Body of pancreas (tissue), 4 donors: ENCODE data around the gene BNIPL. TPM values are rescaled to one million over a fixed set of nuclear protein-coding genes. Genes with fewer than 3 reads are reported as not detected.

Experiments used
- ATAC-seq: fragments of 150-250 bp; one replicate; pipeline ENCODE4 v1.9.1; 2016
- DNase-seq, 4 donors: peaks; one replicate each; pipeline ENCODE4 v3.0.0-alpha.2; 2019
- H3K27ac ChIP-seq, 4 donors: fragments of 200-600 bp; sonication (generic); 1 replicate in 3 of 4; 2 replicates in 1 of 4; pipeline versions ENCODE4 v1.5.1 to v1.6.1; 2016 to 2019; ENCODE audit warnings: mild to moderate bottlenecking in 1 of 4, mixed read lengths in 1 of 4, moderate library complexity in 1 of 4
- H3K27me3 ChIP-seq, 2 donors: fragments of 200-600 bp; sonication (generic); one replicate each; pipeline ENCODE4 v1.6.0; 2016; ENCODE audit warnings: mild to moderate bottlenecking in 1 of 2
- H3K36me3 ChIP-seq, 2 donors: fragments of 200-600 bp; sonication (generic); replicated peaks in 1 of 2; 2 replicates each; pipeline ENCODE4 v1.5.1; 2016; ENCODE audit warnings: low read depth in 2 of 2; ENCODE audit not compliant: insufficient read depth in 1 of 2
- H3K4me1 ChIP-seq: fragments of 200-600 bp; sonication (generic); one replicate; pipeline ENCODE4 v1.6.0; 2016
- H3K4me3 ChIP-seq, 2 donors: fragments of 200-600 bp; sonication (generic); 1 replicate in 1 of 2; 2 replicates in 1 of 2; pipeline ENCODE4 v1.5.1; 2016 to 2019
- H3K9me3 ChIP-seq, 3 donors: fragments of 200-600 bp; sonication (generic); 1 replicate in 2 of 3; 2 replicates in 1 of 3; pipeline ENCODE4 v1.5.1; 2016
- POLR2A ChIP-seq, 3 donors: fragments of 450-650 bp; IDR thresholded peaks; one replicate each; pipeline ENCODE4 v1.6.1; 2016; ENCODE audit warnings: antibody characterized with exemption in 3 of 3, mild to moderate bottlenecking in 2 of 3
- WGBS, 2 donors: methylation state at CpG; one replicate each; pipeline ENCODE4 v1.1.5; 2017; 5-methylcytosine and 5-hydroxymethylcytosine counted together
- intact Hi-C: fragments of 100-400 bp; cut with DNase I; formaldehyde crosslinking; loops from one replicate; pipeline ENCODE4 v1.15.1; 2023
- total RNA-seq, 2 donors: library from RNA; depleted of rRNA; stranded (reverse); fragments of >200 nt; gene quantifications; one replicate each; pipeline ENCODE4 v1.1.0, GENCODE V29; 2016
- TF ChIP-seq, protein P1 (sequence below), 7 experiments: fragments of 450-650 bp in 4 of 7; fragments of 200-600 bp in 3 of 7; sonication (generic) in 3 of 7; IDR thresholded peaks; one replicate each; pipeline ENCODE4 v1.5.1; 2016 to 2019; ENCODE audit warnings: antibody characterized with exemption in 7 of 7

Gene BNIPL
- total RNA-seq, 2 donors from 2014 or later = 0.26 TPM; not detected in 1

DNA sequence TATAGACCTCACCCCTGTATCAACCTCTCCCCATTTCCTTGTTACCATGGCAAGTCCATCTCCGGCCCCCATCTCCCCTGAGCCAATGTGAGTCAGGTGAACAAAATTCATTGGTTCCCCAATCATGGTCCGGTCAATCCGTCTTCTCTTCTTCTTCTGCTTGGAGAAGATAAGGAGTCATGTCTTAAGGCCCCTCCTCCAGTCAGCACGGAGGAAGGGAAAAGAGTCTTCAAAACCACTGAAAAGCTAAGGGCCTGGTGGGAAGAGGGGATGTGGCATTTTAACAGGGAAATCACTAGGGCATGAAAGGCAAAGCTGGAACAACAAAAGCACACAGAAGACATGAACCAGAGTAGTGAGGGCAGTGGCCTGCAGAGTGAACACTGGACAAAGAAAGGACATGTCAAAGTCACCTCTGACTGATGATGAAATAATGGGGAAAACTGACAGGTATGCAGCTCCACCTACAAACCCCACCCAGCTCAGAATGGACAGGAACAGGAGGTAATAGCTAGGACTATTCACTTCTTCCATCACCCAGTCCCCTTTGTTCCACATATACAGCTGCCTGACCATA, 18.7 kb downstream of the BNIPL start:
- DNase-seq (no peak), ATAC-seq (no peak)
- no peak overlapping the region for H3K4me3 ChIP-seq
- no peak for TF ChIP-seq POLR2A (IDR thresholded peaks at IDR 0.05)
- TF ChIP-seq, protein P1, sequence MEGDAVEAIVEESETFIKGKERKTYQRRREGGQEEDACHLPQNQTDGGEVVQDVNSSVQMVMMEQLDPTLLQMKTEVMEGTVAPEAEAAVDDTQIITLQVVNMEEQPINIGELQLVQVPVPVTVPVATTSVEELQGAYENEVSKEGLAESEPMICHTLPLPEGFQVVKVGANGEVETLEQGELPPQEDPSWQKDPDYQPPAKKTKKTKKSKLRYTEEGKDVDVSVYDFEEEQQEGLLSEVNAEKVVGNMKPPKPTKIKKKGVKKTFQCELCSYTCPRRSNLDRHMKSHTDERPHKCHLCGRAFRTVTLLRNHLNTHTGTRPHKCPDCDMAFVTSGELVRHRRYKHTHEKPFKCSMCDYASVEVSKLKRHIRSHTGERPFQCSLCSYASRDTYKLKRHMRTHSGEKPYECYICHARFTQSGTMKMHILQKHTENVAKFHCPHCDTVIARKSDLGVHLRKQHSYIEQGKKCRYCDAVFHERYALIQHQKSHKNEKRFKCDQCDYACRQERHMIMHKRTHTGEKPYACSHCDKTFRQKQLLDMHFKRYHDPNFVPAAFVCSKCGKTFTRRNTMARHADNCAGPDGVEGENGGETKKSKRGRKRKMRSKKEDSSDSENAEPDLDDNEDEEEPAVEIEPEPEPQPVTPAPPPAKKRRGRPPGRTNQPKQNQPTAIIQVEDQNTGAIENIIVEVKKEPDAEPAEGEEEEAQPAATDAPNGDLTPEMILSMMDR (IDR thresholded peaks at IDR 0.05) = no peak
- H3K27me3 ChIP-seq = no peaks in the 10 kb centered on the region
- no peaks in the 10 kb centered on the region for H3K9me3 ChIP-seq
- intact Hi-C loops = no loop called here
- peaks cover 34% of the 10 kb centered on the region for H3K4me1 ChIP-seq
- WGBS, 2 donors = 91 to 97% methylated on average over 4 of the region's 4 CpGs
- peaks cover 0 to 18% of the 10 kb centered on the region in 2 donors for H3K36me3 ChIP-seq
- H3K27ac ChIP-seq = peak overlapping the region in 1 of 4 donors; percentile 94

DNA sequence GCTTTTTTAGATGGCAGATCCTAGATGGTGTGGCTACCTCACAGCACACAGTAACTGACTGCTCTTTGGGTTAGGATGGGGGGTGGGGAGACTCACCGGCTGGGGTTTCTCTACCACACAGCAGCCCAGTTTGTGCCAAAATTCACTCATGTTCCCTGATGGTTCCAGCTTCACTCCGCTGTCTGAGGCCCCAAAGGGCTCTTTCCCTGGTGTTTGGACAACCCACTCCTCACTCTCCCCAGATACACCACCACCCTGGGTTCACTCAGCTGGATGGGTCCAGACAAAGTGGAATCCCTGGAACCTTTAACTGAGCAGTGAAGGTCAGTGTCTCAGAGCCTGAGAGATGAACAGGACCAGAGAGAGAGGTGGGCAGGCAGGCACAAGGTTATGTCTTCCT, 19.2 kb downstream of the BNIPL start:
- Histone ChIP-seq H3K27ac (peak overlapping the region in 2 of 4 donors; percentile 94 to 97), H3K4me3 (no peak overlapping the region), H3K9me3 (no peaks in the 10 kb centered on the region), H3K27me3 (no peaks in the 10 kb centered on the region), H3K4me1 (peaks cover 35% of the 10 kb centered on the region), H3K36me3 (peaks cover 0 to 18% of the 10 kb centered on the region in 2 donors)
- DNase-seq (no peak), ATAC-seq (no peak)
- intact Hi-C loops = no loop called here
- WGBS, 2 donors = 50 to 75% methylated on average over 1 to 2 of the region's 2 CpGs
- TF ChIP-seq, protein P1 (IDR thresholded peaks at IDR 0.05) = no peak
- no peak for TF ChIP-seq POLR2A (IDR thresholded peaks at IDR 0.05)

DNA sequence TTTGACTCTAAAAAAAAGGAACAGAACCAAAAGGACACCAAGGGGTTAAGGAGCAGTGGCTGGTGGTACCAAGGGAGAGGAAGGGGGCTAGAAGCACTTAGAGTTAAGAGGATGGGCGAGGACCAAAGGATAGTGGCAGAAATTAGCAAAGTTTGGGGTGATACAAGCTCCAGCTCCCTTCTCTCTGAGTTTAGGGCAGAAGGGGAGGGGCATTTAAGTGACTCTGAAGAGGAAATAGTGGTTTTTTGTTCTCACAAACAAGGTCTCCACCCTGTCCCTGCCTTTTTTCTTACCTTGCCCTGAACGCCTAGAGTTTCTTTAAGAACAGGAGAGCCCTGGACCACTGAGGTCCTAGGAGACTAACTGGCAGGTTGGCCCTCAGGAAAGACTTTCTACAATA, 19.8 kb downstream of the BNIPL start:
- Histone ChIP-seq H3K4me1 (peaks cover 35% of the 10 kb centered on the region), H3K9me3 (no peaks in the 10 kb centered on the region), H3K4me3 (no peak overlapping the region), H3K36me3 (peaks cover 0 to 18% of the 10 kb centered on the region in 2 donors), H3K27me3 (no peaks in the 10 kb centered on the region), H3K27ac (peak overlapping the region; percentile 8 to 97 (median 59))
- DNase-seq = no peak
- TF ChIP-seq, protein P1 (IDR thresholded peaks at IDR 0.05) = no peak
- TF ChIP-seq POLR2A (IDR thresholded peaks at IDR 0.05) = no peak
- WGBS, 2 donors = 37 to 48% methylated on average over 2 of the region's 2 CpGs
- intact Hi-C loops = no loop called here
- no peak for ATAC-seq

DNA sequence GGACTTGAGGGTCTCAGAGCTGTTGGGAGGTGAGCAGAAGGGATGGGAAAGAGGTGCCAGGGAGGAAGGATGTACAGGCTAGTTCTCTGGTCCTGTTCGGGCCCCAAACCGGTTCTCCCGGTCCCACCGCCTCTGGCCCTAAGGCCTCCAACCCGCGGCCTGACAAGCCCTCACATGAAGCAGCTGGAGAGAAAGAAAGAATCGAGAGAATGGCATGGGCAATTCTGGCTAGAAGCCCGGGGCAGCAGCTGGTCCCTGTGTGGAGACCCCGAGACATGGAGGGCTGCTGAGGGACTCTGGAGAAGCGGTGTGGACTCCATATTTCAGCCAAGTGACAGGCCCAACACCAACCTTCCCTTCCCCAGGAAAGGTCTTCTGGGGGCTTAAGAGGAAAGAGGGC, 22.3 kb downstream of the BNIPL start:
- H3K27ac ChIP-seq = peak overlapping the region; percentile 79 to 97 (median 89)
- peaks cover 35% of the 10 kb centered on the region for H3K4me1 ChIP-seq
- TF ChIP-seq POLR2A (IDR thresholded peaks at IDR 0.05) = no peak
- TF ChIP-seq, protein P1 (IDR thresholded peaks at IDR 0.05) = no peak
- H3K4me3 ChIP-seq = peak overlapping the region; percentile 29 to 97
- ATAC-seq (peak; percentile 49), DNase-seq (peak; percentile 70 to 85 (median 80))
- 0% methylated on average over 10 of the region's 10 CpGs for WGBS, 2 donors
- H3K9me3 ChIP-seq = no peaks in the 10 kb centered on the region
- no peaks in the 10 kb centered on the region for H3K27me3 ChIP-seq
- intact Hi-C loops = no loop called here
- H3K36me3 ChIP-seq = peaks cover 0 to 12% of the 10 kb centered on the region in 2 donors
